Neural progenitor cell (in vitro differentiated cells): ENCODE measurements around the gene TPM1. TPM values are rescaled to one million over a fixed set of nuclear protein-coding genes. Genes with fewer than 3 reads are reported as not detected.

Source experiments
- DNase-seq: peaks from one replicate; pipeline ENCODE4 v3.0.0-alpha.2; 2016; ENCODE audit warnings: low spot score
- H2AFZ ChIP-seq: fragments of 200-600 bp; sonication (generic); replicated peaks from 2 replicates; pipeline ENCODE4 v1.6.1; 2016; ENCODE audit warnings: antibody characterized with exemption
- H3F3A ChIP-seq: fragments of 200-600 bp; sonication (generic); 2 replicates; pipeline ENCODE4 v1.6.1; 2016; ENCODE audit warnings: antibody characterized with exemption, low read depth
- H3K27ac ChIP-seq: fragments of 200-600 bp; sonication (generic); 2 replicates; pipeline ENCODE4 v1.5.1; 2016; ENCODE audit warnings: mild to moderate bottlenecking
- H3K27me3 ChIP-seq: fragments of 200-600 bp; sonication (generic); 2 replicates; pipeline ENCODE4 v1.6.1; 2016; ENCODE audit warnings: mild to moderate bottlenecking, moderate library complexity
- H3K36me3 ChIP-seq: fragments of 200-600 bp; sonication (generic); 2 replicates; pipeline ENCODE4 v1.5.1; 2016
- H3K4me1 ChIP-seq: fragments of 200-600 bp; sonication (generic); 2 replicates; pipeline ENCODE4 v1.6.1; 2016; ENCODE audit warnings: mixed run types
- H3K4me2 ChIP-seq: fragments of 200-600 bp; sonication (generic); 2 replicates; pipeline ENCODE4 v1.6.1; 2016
- H3K4me3 ChIP-seq: fragments of 200-600 bp; sonication (generic); 2 replicates; pipeline ENCODE4 v1.5.1; 2016
- H3K79me2 ChIP-seq: fragments of 200-600 bp; sonication (generic); 2 replicates; pipeline ENCODE4 v1.6.1; 2016; ENCODE audit warnings: low read depth
- H3K9ac ChIP-seq: fragments of 200-600 bp; sonication (generic); 2 replicates; pipeline ENCODE4 v1.6.1; 2016
- H3K9me3 ChIP-seq: fragments of 200-600 bp; sonication (generic); 2 replicates; pipeline ENCODE4 v1.5.1; 2016; ENCODE audit warnings: low read depth
- H4K20me1 ChIP-seq: fragments of 200-600 bp; sonication (generic); 2 replicates; pipeline ENCODE4 v1.6.1; 2016; ENCODE audit warnings: low read depth
- H3K27ac Mint-ChIP-seq: 3 replicates; pipeline ENCODE4 v1.8.0; 2021; ENCODE audit warnings: mixed read lengths
- H3K27me3 Mint-ChIP-seq: 2 replicates; pipeline ENCODE4 v1.8.0; 2022; ENCODE audit warnings: low read depth, mild to moderate bottlenecking, inconsistent platforms, moderate library complexity, mixed read lengths; ENCODE audit not compliant: insufficient read depth
- H3K36me3 Mint-ChIP-seq: 3 replicates; pipeline ENCODE4 v1.8.0; 2021; ENCODE audit warnings: mixed read lengths
- H3K4me1 Mint-ChIP-seq: 3 replicates; pipeline ENCODE4 v1.8.0; 2021; ENCODE audit warnings: mixed read lengths
- H3K4me3 Mint-ChIP-seq: 3 replicates; pipeline ENCODE4 v1.8.0; 2021; ENCODE audit warnings: mild to moderate bottlenecking, moderate library complexity, mixed read lengths
- H3K9me3 Mint-ChIP-seq: 3 replicates; pipeline ENCODE4 v1.8.0; 2020; ENCODE audit warnings: mixed read lengths
- CTCF ChIP-seq: fragments of 200-600 bp; sonication (generic); IDR thresholded peaks from 2 replicates; pipeline ENCODE4 v1.5.1; 2017; ENCODE audit warnings: antibody characterized with exemption, mild to moderate bottlenecking
- EZH2 ChIP-seq: fragments of 200-600 bp; sonication (generic); IDR thresholded peaks from 2 replicates; pipeline ENCODE4 v1.6.1; 2017; ENCODE audit warnings: antibody characterized with exemption, mild to moderate bottlenecking, moderate library complexity
- EZH2phosphoT487 ChIP-seq: fragments of 200-600 bp; sonication (generic); IDR thresholded peaks from 2 replicates; pipeline ENCODE4 v1.6.1; 2017; ENCODE audit warnings: antibody characterized with exemption
- total RNA-seq: library from RNA; depleted of rRNA; stranded (reverse); fragments of >200 nt; gene quantifications from 2 replicates; pipeline ENCODE4 v1.2.3, GENCODE V29; 2015; ENCODE audit warnings: low replicate concordance

TPM1 gene
- total RNA-seq, 1 donor from 2014 or later: 623 TPM

GRCh38 chr15:63042877-63043334 lies 359 bp downstream of the TPM1 start:
- peak overlapping the region; percentile 96 for H3K4me3 Mint-ChIP-seq
- peaks cover 4% of the 10 kb centered on the region for H3K27me3 ChIP-seq
- peaks cover 10% of the 10 kb centered on the region for H3K36me3 ChIP-seq
- H3K36me3 Mint-ChIP-seq: peaks cover 21% of the 10 kb centered on the region
- peak; percentile 39 for DNase-seq
- H3K9ac ChIP-seq: peak overlapping the region; percentile 94
- peaks cover 44% of the 10 kb centered on the region for H4K20me1 ChIP-seq
- H3K27ac ChIP-seq: peak overlapping the region; percentile 99
- peaks cover 60% of the 10 kb centered on the region for H3K79me2 ChIP-seq
- TF ChIP-seq EZH2 (no peak), EZH2phosphoT487 (no peak)
- H3K4me1 Mint-ChIP-seq: peaks cover 55% of the 10 kb centered on the region
- H3K9me3 ChIP-seq: no peaks in the 10 kb centered on the region
- H3K4me3 ChIP-seq: peak overlapping the region; percentile 94
- peaks cover 49% of the 10 kb centered on the region for H3F3A ChIP-seq
- H3K9me3 Mint-ChIP-seq: peaks cover 5% of the 10 kb centered on the region
- no peak overlapping the region for H2AFZ ChIP-seq
- H3K27ac Mint-ChIP-seq: peak overlapping the region; percentile 82
- H3K4me2 ChIP-seq: peak overlapping the region; percentile 98
- H3K27me3 Mint-ChIP-seq: peaks cover 4% of the 10 kb centered on the region
- H3K4me1 ChIP-seq: peaks cover 35% of the 10 kb centered on the region

- H3K9ac ChIP-seq: peak overlapping the region; percentile 94
- peaks cover 4% of the 10 kb centered on the region for H3K27me3 Mint-ChIP-seq
- H3K4me1 Mint-ChIP-seq: peaks cover 49% of the 10 kb centered on the region
- H2AFZ ChIP-seq: no peak overlapping the region
- H3K36me3 Mint-ChIP-seq: peaks cover 21% of the 10 kb centered on the region
- H3K9me3 Mint-ChIP-seq: peaks cover 5% of the 10 kb centered on the region
- no peaks in the 10 kb centered on the region for H3K9me3 ChIP-seq
- H3K4me2 ChIP-seq: peak overlapping the region; percentile 98
- H3K36me3 ChIP-seq: peaks cover 10% of the 10 kb centered on the region
- DNase-seq: peak; percentile 40
- H3K27ac Mint-ChIP-seq: peak overlapping the region; percentile 70
- peaks cover 61% of the 10 kb centered on the region for H3K79me2 ChIP-seq
- TF ChIP-seq EZH2phosphoT487: no peak
- no peak for TF ChIP-seq CTCF
- no peak for TF ChIP-seq EZH2
- peaks cover 45% of the 10 kb centered on the region for H4K20me1 ChIP-seq
- peak overlapping the region; percentile 96 for H3K4me3 Mint-ChIP-seq
- peaks cover 4% of the 10 kb centered on the region for H3K27me3 ChIP-seq
- peaks cover 35% of the 10 kb centered on the region for H3K4me1 ChIP-seq
- peak overlapping the region; percentile 94 for H3K4me3 ChIP-seq
- H3K27ac ChIP-seq: peak overlapping the region; percentile 99
- peaks cover 49% of the 10 kb centered on the region for H3F3A ChIP-seq
Observed at GRCh38 chr15:63043335-63044076, 959 bp downstream of the TPM1 start.

- no peak overlapping the region for H2AFZ ChIP-seq
- Mint-ChIP-seq H3K36me3 (peaks cover 21% of the 10 kb centered on the region), H3K27me3 (peaks cover 4% of the 10 kb centered on the region), H3K27ac (peak overlapping the region; percentile 57), H3K9me3 (peaks cover 5% of the 10 kb centered on the region), H3K4me1 (peaks cover 54% of the 10 kb centered on the region), H3K4me3 (peak overlapping the region; percentile 96)
- peaks cover 4% of the 10 kb centered on the region for H3K27me3 ChIP-seq
- peak overlapping the region; percentile 94 for H3K4me3 ChIP-seq
- H3K4me2 ChIP-seq: peak overlapping the region; percentile 98
- H3K27ac ChIP-seq: peak overlapping the region; percentile 99
- H3K36me3 ChIP-seq: peaks cover 10% of the 10 kb centered on the region
- peak; percentile 32 for DNase-seq
- no peaks in the 10 kb centered on the region for H3K9me3 ChIP-seq
- peak overlapping the region; percentile 94 for H3K9ac ChIP-seq
- peaks cover 54% of the 10 kb centered on the region for H3F3A ChIP-seq
- H3K4me1 ChIP-seq: peaks cover 40% of the 10 kb centered on the region
- TF ChIP-seq EZH2phosphoT487 (no peak), EZH2 (no peak), CTCF (no peak)
- peaks cover 52% of the 10 kb centered on the region for H4K20me1 ChIP-seq
- peaks cover 68% of the 10 kb centered on the region for H3K79me2 ChIP-seq
Observed at GRCh38 chr15:63044077-63044644, 1.6 kb downstream of the TPM1 start.
